22Rv1 (cell line): ENCODE data around the gene PHF21A.

Experiments used
- H3K27ac ChIP-seq: fragments of 450-650 bp; 2 replicates; pipeline ENCODE4 v1.5.1; 2017
- ZFX ChIP-seq: fragments of 450-650 bp; IDR thresholded peaks from 2 replicates; pipeline ENCODE4 v1.6.1; 2017; ENCODE audit warnings: antibody characterized with exemption, borderline replicate concordance
- TF ChIP-seq, protein P1 (sequence below): fragments of 450-650 bp; IDR thresholded peaks from 2 replicates; pipeline ENCODE4 v1.5.1; 2017; ENCODE audit warnings: mild to moderate bottlenecking

Gene PHF21A

DNA sequence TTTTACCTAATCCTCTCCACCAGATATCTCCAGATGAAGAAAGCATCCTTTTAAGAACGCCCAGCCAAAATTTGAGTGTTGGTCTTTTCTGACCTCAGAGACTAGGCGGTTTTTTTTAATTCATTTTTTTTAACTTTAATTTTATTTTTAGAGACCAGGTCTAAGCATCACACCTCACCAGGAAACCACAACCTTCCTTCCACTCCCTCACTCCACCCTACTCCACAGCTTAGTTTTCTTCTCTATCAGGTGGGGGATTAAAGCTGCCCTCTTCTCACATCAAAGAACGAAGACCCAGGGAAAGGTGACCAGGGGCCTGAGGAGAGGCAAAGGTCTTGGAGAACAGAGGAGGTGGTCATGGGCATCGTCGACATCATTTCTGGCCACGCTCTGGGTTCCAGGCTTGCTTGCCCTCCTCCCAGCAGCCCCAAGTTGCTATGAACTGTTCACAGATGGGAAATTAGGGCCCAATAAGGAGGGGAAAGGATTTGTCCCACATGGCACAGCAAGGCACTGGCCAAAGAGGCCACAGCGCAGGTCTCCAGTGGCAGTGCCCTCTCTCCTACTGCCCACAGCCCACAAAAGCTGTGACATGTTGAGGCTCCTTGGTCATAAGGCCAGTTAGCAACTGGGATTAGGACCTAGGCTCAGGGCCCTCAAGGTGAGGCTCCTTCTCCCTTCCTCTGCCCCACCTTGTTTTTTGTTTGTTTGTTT is 202.1 kb downstream of the PHF21A start:
- TF ChIP-seq, protein P1, sequence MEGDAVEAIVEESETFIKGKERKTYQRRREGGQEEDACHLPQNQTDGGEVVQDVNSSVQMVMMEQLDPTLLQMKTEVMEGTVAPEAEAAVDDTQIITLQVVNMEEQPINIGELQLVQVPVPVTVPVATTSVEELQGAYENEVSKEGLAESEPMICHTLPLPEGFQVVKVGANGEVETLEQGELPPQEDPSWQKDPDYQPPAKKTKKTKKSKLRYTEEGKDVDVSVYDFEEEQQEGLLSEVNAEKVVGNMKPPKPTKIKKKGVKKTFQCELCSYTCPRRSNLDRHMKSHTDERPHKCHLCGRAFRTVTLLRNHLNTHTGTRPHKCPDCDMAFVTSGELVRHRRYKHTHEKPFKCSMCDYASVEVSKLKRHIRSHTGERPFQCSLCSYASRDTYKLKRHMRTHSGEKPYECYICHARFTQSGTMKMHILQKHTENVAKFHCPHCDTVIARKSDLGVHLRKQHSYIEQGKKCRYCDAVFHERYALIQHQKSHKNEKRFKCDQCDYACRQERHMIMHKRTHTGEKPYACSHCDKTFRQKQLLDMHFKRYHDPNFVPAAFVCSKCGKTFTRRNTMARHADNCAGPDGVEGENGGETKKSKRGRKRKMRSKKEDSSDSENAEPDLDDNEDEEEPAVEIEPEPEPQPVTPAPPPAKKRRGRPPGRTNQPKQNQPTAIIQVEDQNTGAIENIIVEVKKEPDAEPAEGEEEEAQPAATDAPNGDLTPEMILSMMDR, result no peak
- TF ChIP-seq ZFX, result no peak
- H3K27ac ChIP-seq, result peak overlapping the region; percentile 90

DNA sequence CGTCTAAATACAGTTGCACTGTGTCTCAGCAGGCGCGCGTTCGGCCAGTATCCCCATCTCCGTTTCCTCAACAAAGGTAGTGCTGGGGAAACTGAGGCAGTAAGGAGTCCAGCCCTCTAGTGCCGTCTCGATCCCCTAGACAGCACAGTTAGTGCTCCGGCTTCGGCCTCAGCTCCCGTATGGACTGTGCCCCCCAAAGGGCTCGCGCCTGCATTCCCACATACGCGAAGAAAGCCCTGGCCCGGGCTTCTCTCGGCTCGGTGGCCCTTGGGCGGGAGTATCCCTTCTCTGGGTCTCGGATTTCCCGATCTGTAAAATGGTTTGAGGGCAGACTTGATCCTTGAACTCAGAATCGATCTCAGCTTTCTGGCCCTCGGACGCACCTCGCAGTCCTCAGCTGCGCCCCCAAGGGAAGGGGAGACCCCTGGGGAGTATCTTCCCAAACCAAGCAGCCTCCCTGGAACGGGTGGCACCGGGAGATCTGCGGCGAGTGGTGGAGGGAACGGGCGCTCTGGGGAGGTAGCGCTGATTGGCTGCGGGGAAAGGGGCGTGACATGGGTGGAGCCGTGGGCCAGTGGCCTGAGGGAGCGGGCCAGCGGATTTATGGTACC is 202.8 kb downstream of the PHF21A start:
- H3K27ac ChIP-seq, result peak overlapping the region; percentile 90

DNA sequence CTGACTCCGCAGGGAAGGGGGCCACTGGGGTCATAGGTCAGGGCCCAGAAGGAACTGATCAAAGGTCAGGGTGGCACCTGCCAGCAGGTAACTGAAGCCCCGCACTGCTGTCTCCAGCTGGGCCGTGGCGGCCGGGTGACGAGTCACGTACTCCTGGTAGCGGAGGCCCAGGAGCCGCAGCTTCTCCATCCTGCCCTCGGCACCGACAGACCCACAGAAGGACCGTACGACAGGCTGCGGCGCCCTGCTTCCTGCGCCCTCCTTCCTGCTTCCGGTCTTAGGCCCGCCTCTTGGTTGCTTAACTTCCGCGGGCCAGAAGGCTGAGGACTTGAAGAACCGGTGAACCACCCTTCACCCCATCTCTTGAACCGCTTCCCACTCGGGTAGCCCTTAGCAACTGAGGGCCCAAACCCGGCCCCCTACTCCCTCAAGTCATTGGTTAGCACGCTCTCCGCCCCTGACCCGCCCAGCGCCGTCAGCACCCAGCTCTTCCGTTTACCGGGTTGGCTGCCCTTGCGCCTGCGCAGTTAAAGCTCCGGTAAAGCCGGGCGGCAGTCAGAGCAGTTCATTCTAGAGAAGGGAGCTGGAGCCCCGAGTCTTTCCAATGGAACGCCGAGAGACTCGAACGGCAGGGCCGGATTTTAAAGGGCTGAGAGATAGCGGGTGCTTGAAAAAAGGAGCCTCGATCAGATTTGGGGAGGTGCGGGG is 203.5 kb downstream of the PHF21A start, which contains the start of gene PEX16:
Gene PEX16 (minus strand): TSS at position 255 of the 708 bp plus-strand sequence. CDS start 66 bp downstream, at position 189.
- peak within 1 kb of the TSS; percentile 90 for H3K27ac ChIP-seq
- TF ChIP-seq, protein P1, result no peak
- no peak for TF ChIP-seq ZFX

More for the DNA sequence above, 202.8 kb downstream of the PHF21A start:
- TF ChIP-seq ZFX, result no peak
- TF ChIP-seq, protein P1, result no peak

DNA sequence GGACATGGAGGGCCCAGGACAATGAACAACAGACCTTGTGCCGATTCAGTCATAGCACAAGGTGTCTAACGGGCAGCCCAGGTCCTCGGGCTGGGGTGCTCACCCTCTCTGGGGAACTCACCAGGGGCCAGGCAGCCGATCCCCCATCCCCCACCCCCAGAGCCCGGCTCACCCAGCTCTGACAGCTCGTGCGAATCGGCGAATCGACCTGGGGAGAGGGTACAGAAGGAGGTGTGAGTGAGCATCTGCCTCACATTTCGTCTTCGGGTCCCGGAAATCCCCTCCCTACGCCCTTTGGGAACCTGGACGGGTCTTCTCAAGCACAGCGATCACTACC is 204.0 kb downstream of the PHF21A start:
- no peak for TF ChIP-seq ZFX
- TF ChIP-seq, protein P1, result no peak
- peak overlapping the region; percentile 90 for H3K27ac ChIP-seq

DNA sequence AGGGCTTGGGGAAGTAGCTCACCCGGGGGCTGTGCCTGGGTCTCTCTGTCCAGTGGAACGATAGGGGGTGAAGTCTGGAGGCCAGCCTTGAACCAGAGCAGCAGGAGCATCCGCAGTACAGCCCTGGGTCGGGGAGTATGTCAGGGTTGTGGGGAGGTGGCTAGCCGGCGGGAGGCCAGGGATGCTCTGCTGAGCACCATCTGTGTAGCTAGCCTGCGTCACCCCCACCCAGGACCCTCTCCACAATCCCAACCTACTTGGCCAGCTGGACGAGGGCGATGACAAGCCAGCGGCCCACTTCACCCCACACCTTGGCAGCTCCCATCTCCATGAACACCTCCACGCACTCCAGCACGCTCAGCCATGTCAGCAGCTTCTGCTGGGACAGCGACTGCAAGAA is 205.8 kb downstream of the PHF21A start:
- no peak overlapping the region for H3K27ac ChIP-seq
- TF ChIP-seq, protein P1, result no peak
- TF ChIP-seq ZFX, result no peak

DNA sequence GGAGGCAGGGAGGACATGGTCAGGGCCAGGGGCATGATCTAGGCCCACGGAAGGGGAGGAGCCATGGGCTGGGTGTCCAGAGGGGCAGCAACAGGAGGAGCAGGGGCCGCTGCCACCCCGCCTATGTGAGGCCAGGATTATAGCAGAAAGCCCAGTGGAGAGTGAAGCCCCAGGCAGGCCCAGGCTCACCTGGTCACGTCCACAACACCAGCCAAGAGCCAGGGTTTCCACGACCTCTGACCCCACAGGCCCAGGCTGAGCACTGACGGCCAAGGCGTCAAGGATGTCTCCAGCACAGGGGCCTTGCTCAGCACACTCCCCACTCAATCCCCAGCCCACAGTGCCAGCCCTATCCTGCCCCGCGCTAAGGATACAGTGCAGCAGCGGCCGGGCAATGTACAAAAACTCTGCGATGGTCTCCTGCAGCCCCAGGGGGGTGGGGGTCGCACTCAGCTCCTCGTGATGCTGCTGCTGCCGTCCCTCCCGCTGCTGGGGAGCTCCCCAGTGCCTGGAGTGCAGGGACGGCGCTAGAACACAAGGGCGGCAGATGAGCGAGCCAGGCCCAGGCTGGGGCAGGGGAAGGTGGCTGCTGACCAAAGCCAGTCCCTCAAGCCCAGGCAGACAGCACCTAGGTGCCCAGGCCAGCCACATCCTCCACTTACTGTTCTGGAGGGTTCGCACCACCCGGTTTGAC is 207.2 kb downstream of the PHF21A start:
- no peak overlapping the region for H3K27ac ChIP-seq
- no peak for TF ChIP-seq ZFX
- TF ChIP-seq, protein P1, result no peak
